Psoas muscle (tissue), 8 donors: Measurements from ENCODE around the gene NIPAL3. TPM values are rescaled to one million over a fixed set of nuclear protein-coding genes. Genes with fewer than 3 reads are reported as not detected.
"Not testable (repeated sequence)": the region's sequence is repeated elsewhere in the genome, so short reads cannot be mapped to it uniquely, and the experiment has no call there.

ENCODE experiments used
- ATAC-seq, 4 donors: fragments of 200-7000 bp; cut with Tn5 transposase; one replicate each; pipeline ENCODE4 v1.9.1; 2020; ENCODE audit warnings: moderate library complexity in 3 of 4, mild to moderate bottlenecking in 2 of 4
- DNase-seq, 2 donors: peaks; one replicate each; pipeline ENCODE4 v3.0.0-alpha.2; 2020
- H3K27ac ChIP-seq: fragments of 200-600 bp; one replicate; pipeline ENCODE4 v1.8.0; 2022
- H3K27me3 ChIP-seq, 3 donors: fragments of 200-600 bp in 1 of 3; one replicate each; pipeline versions ENCODE4 v1.6.1 to v1.8.0; 2013 to 2022; ENCODE audit warnings: low read length in 2 of 3, mild to moderate bottlenecking in 2 of 3, moderate library complexity in 1 of 3; ENCODE audit not compliant: insufficient read depth in 3 of 3
- H3K36me3 ChIP-seq, 2 donors: fragments of 200-600 bp in 1 of 2; one replicate each; pipeline versions ENCODE4 v1.6.1 to v1.8.0; 2013 to 2022; ENCODE audit warnings: low read depth in 1 of 2, mild to moderate bottlenecking in 1 of 2, moderate library complexity in 1 of 2; ENCODE audit not compliant: insufficient read depth in 1 of 2
- H3K4me1 ChIP-seq: fragments of 200-600 bp; one replicate; pipeline ENCODE4 v1.8.0; 2022
- H3K4me3 ChIP-seq: fragments of 200-600 bp; one replicate; pipeline ENCODE4 v1.8.0; 2022; ENCODE audit warnings: mild to moderate bottlenecking
- H3K9me3 ChIP-seq: fragments of 200-600 bp; one replicate; pipeline ENCODE4 v1.8.0; 2022
- CTCF ChIP-seq: fragments of 200-600 bp; IDR thresholded peaks from one replicate; pipeline ENCODE4 v1.8.0; 2022; ENCODE audit warnings: antibody characterized with exemption
- WGBS, 3 donors: extraction: QIAGEN DNeasy Blood & Tissue Kit; methylation state at CpG; one replicate each; pipeline versions ENCODE4 v1.1.6 to v1.1.7; 2013; 5-methylcytosine and 5-hydroxymethylcytosine counted together
- intact Hi-C, 2 donors: fragments of 100-400 bp; cut with DNase I; formaldehyde crosslinking; loops; one replicate each; pipeline versions ENCODE4 v1.11.0 to v1.14.2; 2022
- polyA plus RNA-seq, 3 donors: library from polyadenylated mRNA; stranded (reverse); fragments of 200-250 nt; gene quantifications; one replicate each; pipeline ENCODE4 v1.2.3, GENCODE V29; 2013
- total RNA-seq, 4 donors: library from RNA; stranded (reverse); fragmentation: NEBNext Ultra II Directional in 2 of 4; extraction: Animal tissue kit (Norgen Biotek cat#: 25700) in 2 of 4; gene quantifications; one replicate each; pipeline versions ENCODE4 v1.2.1 to v1.2.4, GENCODE V29; 2021 to 2023
- donor health status: healthy with polysubstance abuse.
- donor health status: DM: no; HTN: no; CAD: no; lungs with moderate emphysema.
- donor health status: Bipolar disorder and iron deficiency.
- donor health status: healthy.
- donor health status: DM: yes; HTN: yes; CAD: no.
- donor health status: DM: no; HTN: no; CAD: no.
- donor health status: DM: no; HTN: no; CAD: no.
- donor health status: DM: yes; HTN: yes; CAD: no.

NIPAL3 gene
- total and polyA plus RNA-seq, 7 donors, result 1.1 to 10.9 (median 3.9) TPM

- Histone ChIP-seq H3K36me3 (no peaks in the 10 kb centered on the region), H3K27me3 (peaks cover 0 to 26% (median 3%) of the 10 kb centered on the region in 3 donors), H3K9me3 (no peaks in the 10 kb centered on the region), H3K4me3 (no peak overlapping the region), H3K4me1 (no peaks in the 10 kb centered on the region), H3K27ac (no peak overlapping the region)
- intact Hi-C loops, result no loop called here
- 48 to 54% (median 52%) methylated on average over 15 of the region's 15 CpGs for WGBS, 3 donors
- ATAC-seq, result no peak
- no peak for TF ChIP-seq CTCF
- no peak for DNase-seq
These were observed 76.2 kb downstream of the NIPAL3 start for GRCh38 chr1:24491577-24492360.

- H3K4me3 ChIP-seq, result not testable (repeated sequence)
- 80 to 86% (median 84%) methylated on average over 9 of the region's 9 CpGs for WGBS, 3 donors
These were observed 77.3 kb downstream of the NIPAL3 start for GRCh38 chr1:24492935-24493334.

GRCh38 chr1:24493785-24494184, 78.2 kb downstream of the NIPAL3 start:
- ATAC-seq (no peak), DNase-seq (no peak)
- no peak for TF ChIP-seq CTCF
- no peak overlapping the region for H3K4me3 ChIP-seq
- H3K27me3 ChIP-seq, result peaks cover 0 to 26% (median 3%) of the 10 kb centered on the region in 3 donors
- H3K9me3 ChIP-seq, result no peaks in the 10 kb centered on the region
- H3K36me3 ChIP-seq, result no peaks in the 10 kb centered on the region
- H3K4me1 ChIP-seq, result no peaks in the 10 kb centered on the region
- 73 to 86% (median 83%) methylated on average over 3 of the region's 3 CpGs for WGBS, 3 donors
- H3K27ac ChIP-seq, result no peak overlapping the region
- intact Hi-C loops, result no loop called here

More at GRCh38 chr1:24492935-24493334, 77.3 kb downstream of the NIPAL3 start:
- H3K4me1 ChIP-seq, intact Hi-C loops, DNase-seq, H3K36me3 ChIP-seq, H3K9me3 ChIP-seq, H3K27ac ChIP-seq, ATAC-seq: not testable (repeated sequence)
- H3K27me3 ChIP-seq, result peaks cover 0 to 26% (median 3%) of the 10 kb centered on the region in 3 donors

- Histone ChIP-seq H3K4me1 (no peaks in the 10 kb centered on the region), H3K4me3 (no peak overlapping the region), H3K27me3 (peaks cover 0 to 42% (median 14%) of the 10 kb centered on the region in 3 donors), H3K9me3 (no peaks in the 10 kb centered on the region), H3K27ac (no peak overlapping the region), H3K36me3 (no peaks in the 10 kb centered on the region)
- 77 to 87% (median 78%) methylated on average over 12 of the region's 12 CpGs for WGBS, 3 donors
- no peak for ATAC-seq
- DNase-seq, result no peak
- no peak for TF ChIP-seq CTCF
- intact Hi-C loops, result no loop called here
These were observed 83.0 kb downstream of the NIPAL3 start for GRCh38 chr1:24498589-24498988.

GRCh38 chr1:24500448-24501048, 84.9 kb downstream of the NIPAL3 start:
- Histone ChIP-seq H3K36me3 (no peaks in the 10 kb centered on the region), H3K4me3 (no peak overlapping the region), H3K27me3 (peaks cover 0 to 51% (median 15%) of the 10 kb centered on the region in 3 donors), H3K27ac (no peak overlapping the region), H3K4me1 (no peaks in the 10 kb centered on the region), H3K9me3 (no peaks in the 10 kb centered on the region)
- no peak for ATAC-seq
- DNase-seq, result no peak
- intact Hi-C loops, result no loop called here
- no peak for TF ChIP-seq CTCF
- WGBS, 3 donors, result 59 to 64% (median 59%) methylated on average over 5 of the region's 5 CpGs
